SK-N-SH (cell line): ENCODE results near the gene GALNT6. TPM values are rescaled to one million over a fixed set of nuclear protein-coding genes. Genes with fewer than 3 reads are reported as not detected.

Experiments
- CTCF ChIA-PET: fragments of 300-600, 350-600 bp; formaldehyde crosslinking; extraction: SDS; loops from one replicate; lab custom pipeline; 2021; lab: Yijun Ruan, JAX
- POLR2A ChIA-PET: fragments of 350-600 bp; sonication (Branson Sonifier 250); formaldehyde crosslinking; extraction: SDS; loops from one replicate; lab custom pipeline; 2020; ENCODE audit warnings: antibody characterized with exemption, inconsistent platforms; lab: Yijun Ruan, JAX
- DNase-seq: peaks from one replicate; pipeline ENCODE4 v3.0.0; 2012
- H2AFZ ChIP-seq: fragments of 200-600 bp; sonication (generic); 2 replicates; pipeline ENCODE4 v1.8.1; 2016; ENCODE audit warnings: antibody characterized with exemption, mild to moderate bottlenecking, low read depth
- H3F3A ChIP-seq: fragments of 200-600 bp; sonication (generic); replicated peaks from 2 replicates; pipeline ENCODE3; 2016; ENCODE audit warnings: antibody characterized with exemption, mild to moderate bottlenecking; ENCODE audit not compliant: insufficient read depth
- H3K27ac ChIP-seq, 2 experiments: fragments of 200-500 bp in 1 of 2; fragments of 200-600 bp in 1 of 2; sonication (Bioruptor generic) in 1 of 2; sonication (generic), shearing (Covaris generic) in 1 of 2; 2 replicates each; pipeline versions ENCODE4 v1.5.1 to v1.6.1; 2014 to 2016; ENCODE audit warnings: low read depth in 2 of 2, inconsistent platforms in 1 of 2, low read length in 1 of 2, mild to moderate bottlenecking in 1 of 2, mixed read lengths in 1 of 2
- H3K27me3 ChIP-seq: fragments of 200-600 bp; sonication (generic), shearing (Covaris generic); 2 replicates; pipeline ENCODE4 v1.6.1; 2016; ENCODE audit warnings: mixed run types; ENCODE audit not compliant: insufficient read depth
- H3K36me3 ChIP-seq, 2 experiments: fragments of 200-500 bp in 1 of 2; fragments of 200-600 bp in 1 of 2; sonication (Bioruptor generic) in 1 of 2; sonication (generic) in 1 of 2; replicated peaks in 1 of 2; 2 replicates each; pipeline versions ENCODE3 to v1.5.1; 2014 to 2016; ENCODE audit warnings: low read length in 1 of 2, mild to moderate bottlenecking in 1 of 2; ENCODE audit not compliant: insufficient read depth in 2 of 2, control insufficient read depth in 1 of 2
- H3K4me1 ChIP-seq, 2 experiments: fragments of 200-500 bp in 1 of 2; fragments of 200-600 bp in 1 of 2; sonication (Bioruptor generic) in 1 of 2; sonication (generic), shearing (Covaris generic) in 1 of 2; 2 replicates each; pipeline versions ENCODE4 v1.5.1 to v1.6.1; 2014 to 2016; ENCODE audit warnings: low read depth in 1 of 2, low read length in 1 of 2, mixed run types in 1 of 2; ENCODE audit not compliant: insufficient read depth in 2 of 2, control insufficient read depth in 1 of 2
- H3K4me2 ChIP-seq: fragments of 200-600 bp; sonication (generic), shearing (Covaris generic); 2 replicates; pipeline ENCODE4 v1.6.1; 2017; ENCODE audit warnings: mixed run types
- H3K4me3 ChIP-seq, 2 experiments: fragments of 200-500 bp in 1 of 2; fragments of 200-600 bp in 1 of 2; sonication (Bioruptor generic) in 1 of 2; sonication (generic), shearing (Covaris generic) in 1 of 2; 2 replicates each; pipeline versions ENCODE4 v1.5.1 to v1.8.1; 2014 to 2016; ENCODE audit warnings: low read depth in 2 of 2, inconsistent platforms in 1 of 2, low read length in 1 of 2, mild to moderate bottlenecking in 1 of 2, mixed read lengths in 1 of 2, moderate library complexity in 1 of 2
- H3K79me2 ChIP-seq: fragments of 200-600 bp; sonication (generic); 2 replicates; pipeline ENCODE4 v1.8.1; 2017; ENCODE audit warnings: mild to moderate bottlenecking; ENCODE audit not compliant: insufficient read depth
- H3K9ac ChIP-seq: fragments of 200-600 bp; sonication (generic); 2 replicates; pipeline ENCODE4 v1.6.1; 2017; ENCODE audit warnings: mixed run types
- H3K9me2 ChIP-seq: fragments of 200-600 bp; sonication (generic); 2 replicates; pipeline ENCODE4 v1.6.1; 2017; ENCODE audit warnings: mixed run types
- H3K9me3 ChIP-seq: fragments of 200-600 bp; sonication (generic); 2 replicates; pipeline ENCODE4 v1.6.1; 2017; ENCODE audit warnings: mixed run types, mild to moderate bottlenecking, moderate library complexity
- H4K20me1 ChIP-seq: fragments of 200-600 bp; sonication (generic); 2 replicates; pipeline ENCODE4 v1.6.1; 2017; ENCODE audit warnings: mild to moderate bottlenecking, mixed run types; ENCODE audit not compliant: insufficient read depth
- ELF1 ChIP-seq: IDR thresholded peaks from 2 replicates; pipeline ENCODE4 v1.4.0; 2012
- GABPA ChIP-seq: IDR thresholded peaks from 2 replicates; pipeline ENCODE4 v1.4.0; 2012; ENCODE audit warnings: low read depth, mild to moderate bottlenecking
- GATA2 ChIP-seq: sonication (generic); formaldehyde crosslinking; IDR thresholded peaks from 2 replicates; pipeline ENCODE4 v1.5.0; 2020; ENCODE audit warnings: mild to moderate bottlenecking, missing genetic modification reagents
- NRF1 ChIP-seq: IDR thresholded peaks from 2 replicates; pipeline ENCODE4 v1.6.1; 2012; ENCODE audit warnings: low read depth, mild to moderate bottlenecking, low read length
- RAD21 ChIP-seq: IDR thresholded peaks from 2 replicates; pipeline ENCODE4 v1.6.1; 2012; ENCODE audit warnings: mild to moderate bottlenecking, low read length
- RCOR1 ChIP-seq: fragments of 150-350 bp; IDR thresholded peaks from 2 replicates; pipeline ENCODE4 v1.6.1; 2017; ENCODE audit warnings: antibody characterized with exemption, low read length
- REST ChIP-seq: IDR thresholded peaks from 2 replicates; pipeline ENCODE4 v1.6.1; 2012; ENCODE audit warnings: mild to moderate bottlenecking, low read depth, low read length, moderate library complexity
- RXRA ChIP-seq: IDR thresholded peaks from 2 replicates; pipeline ENCODE4 v1.4.0; 2012; ENCODE audit warnings: low read depth, mild to moderate bottlenecking, borderline replicate concordance
- SMC3 ChIP-seq: IDR thresholded peaks from 2 replicates; pipeline ENCODE4 v1.6.1; 2012; ENCODE audit warnings: low read depth, low read length, improper control_type of control experiment
- TEAD4 ChIP-seq: IDR thresholded peaks from 2 replicates; pipeline ENCODE4 v1.4.0; 2012; ENCODE audit warnings: mild to moderate bottlenecking, borderline replicate concordance; ENCODE audit not compliant: insufficient read depth
- USF1 ChIP-seq: IDR thresholded peaks from 2 replicates; pipeline ENCODE4 v1.4.0; 2012; ENCODE audit warnings: low read depth, borderline replicate concordance
- USF2 ChIP-seq: fragments of 150-350 bp; IDR thresholded peaks from 2 replicates; pipeline ENCODE4 v1.6.1; 2017; ENCODE audit warnings: antibody characterized with exemption, low read length, low read depth, borderline replicate concordance
- YY1 ChIP-seq: IDR thresholded peaks from 2 replicates; pipeline ENCODE4 v1.4.0; 2012; ENCODE audit warnings: low read depth, mild to moderate bottlenecking
- ZBTB33 ChIP-seq: IDR thresholded peaks from 2 replicates; pipeline ENCODE4 v1.4.0; 2012; ENCODE audit warnings: low read depth, borderline replicate concordance
- WGBS: methylation state at CpG from one replicate; pipeline ENCODE4 v1.1.6; 2017; ENCODE audit warnings: low lambda C conversion rate; 5-methylcytosine and 5-hydroxymethylcytosine counted together
- polyA plus RNA-seq, 3 experiments: library from polyadenylated mRNA; depleted of rRNA; stranded (reverse); fragments of >200 nt; gene quantifications; 2 replicates each; pipeline ENCODE4 v1.2.3, GENCODE V29; 2012

GALNT6 gene
- polyA plus RNA-seq, 1 of the 3 experiments (the other 2 are of a cell fraction), result 0.74 TPM

GRCh38 chr12:51322452-51322851 lies 68.8 kb downstream of the GALNT6 start (continued):
- TF ChIP-seq USF1 (no peak), YY1 (no peak), RCOR1 (no peak), TEAD4 (no peak), REST (no peak), RAD21 (no peak), GATA2 (no peak), ELF1 (no peak)

- ChIA-PET POLR2A (no interaction called here), CTCF (interaction anchor here (1.3 to 2.3 kb wide), 3 partner anchors 12 to 104 kb away, joined by 3 to 7 read pairs (median 3); no protein-coding TSS in a partner anchor)
- Histone ChIP-seq H3K79me2 (no peaks in the 10 kb centered on the region), H3K9ac (no peak overlapping the region), H3K4me2 (no peak overlapping the region), H2AFZ (no peak overlapping the region)
- WGBS, result 87% methylated on average over 3 of the region's 3 CpGs
- TF ChIP-seq NRF1 (no peak), USF2 (no peak), RCOR1 (no peak), ZBTB33 (no peak), RXRA (no peak), SMC3 (no peak), GABPA (no peak)
- TF ChIP-seq, all 33 proteins: peak for 0
- no peak overlapping the region for H3K4me3 ChIP-seq
- peaks cover 0 to 2% of the 10 kb centered on the region in 2 experiments; a peak in 1 of 4 replicates for H3K4me1 ChIP-seq
- no peak for DNase-seq
- no peaks in the 10 kb centered on the region for H3K9me3 ChIP-seq
- no peaks in the 10 kb centered on the region for H3K27me3 ChIP-seq
- no peaks in the 10 kb centered on the region for H3K9me2 ChIP-seq
- no peak overlapping the region for H3K27ac ChIP-seq
- H3K36me3 ChIP-seq, result no peaks in the 10 kb centered on the region
- H3F3A ChIP-seq, result no peaks in the 10 kb centered on the region
- H4K20me1 ChIP-seq, result no peaks in the 10 kb centered on the region
These were observed 69.3 kb downstream of the GALNT6 start for GRCh38 chr12:51321882-51322281.
